Ovary (tissue), 3 donors: Measurements from ENCODE around the gene BICDL2.
"Not testable (repeated sequence)": the region's sequence is repeated elsewhere in the genome, so short reads cannot be mapped to it uniquely, and the experiment has no call there.

Experiments used
- CTCF ChIP-seq, 3 donors: fragments of 450-650 bp in 2 of 3; fragments of 200-600 bp in 1 of 3; IDR thresholded peaks; one replicate each; pipeline versions ENCODE4 v1.5.1 to v1.8.0; 2016 to 2022; ENCODE audit warnings: antibody characterized with exemption in 3 of 3, mild to moderate bottlenecking in 1 of 3
- EP300 ChIP-seq: sonication (generic); formaldehyde crosslinking; IDR thresholded peaks from one replicate; pipeline ENCODE4 v1.6.1; 2017; ENCODE audit warnings: antibody characterized with exemption
- POLR2A ChIP-seq: fragments of 450-650 bp; IDR thresholded peaks from one replicate; pipeline ENCODE4 v1.6.1; 2017; ENCODE audit warnings: antibody characterized with exemption, mild to moderate bottlenecking, moderate library complexity
- donor health status: DM: no; HTN: no; CAD: no.

GRCh38 chr16:3055734-3056115 lies 19.0 kb upstream of the BICDL2 start:
- TF ChIP-seq CTCF (IDR thresholded peaks at IDR 0.05); POLR2A; EP300: not testable (repeated sequence)
